Skin epidermis (tissue), 12 donors: Measurements from ENCODE around the gene C16orf74.

Source experiments
- H3K27ac ChIP-seq, 21 experiments: fragments of 200-600 bp; sonication (generic) in 11 of 21; one replicate each; pipeline ENCODE4 v1.5.0; 2020; ENCODE audit warnings: mild to moderate bottlenecking in 3 of 21, inconsistent platforms in 2 of 21, moderate library complexity in 2 of 21
- H3K4me3 ChIP-seq, 7 experiments: fragments of 200-600 bp; sonication (generic) in 2 of 7; one replicate each; pipeline ENCODE4 v1.5.0; 2020; ENCODE audit warnings: inconsistent platforms in 2 of 7, mild to moderate bottlenecking in 2 of 7, moderate library complexity in 1 of 7

C16orf74 gene

DNA sequence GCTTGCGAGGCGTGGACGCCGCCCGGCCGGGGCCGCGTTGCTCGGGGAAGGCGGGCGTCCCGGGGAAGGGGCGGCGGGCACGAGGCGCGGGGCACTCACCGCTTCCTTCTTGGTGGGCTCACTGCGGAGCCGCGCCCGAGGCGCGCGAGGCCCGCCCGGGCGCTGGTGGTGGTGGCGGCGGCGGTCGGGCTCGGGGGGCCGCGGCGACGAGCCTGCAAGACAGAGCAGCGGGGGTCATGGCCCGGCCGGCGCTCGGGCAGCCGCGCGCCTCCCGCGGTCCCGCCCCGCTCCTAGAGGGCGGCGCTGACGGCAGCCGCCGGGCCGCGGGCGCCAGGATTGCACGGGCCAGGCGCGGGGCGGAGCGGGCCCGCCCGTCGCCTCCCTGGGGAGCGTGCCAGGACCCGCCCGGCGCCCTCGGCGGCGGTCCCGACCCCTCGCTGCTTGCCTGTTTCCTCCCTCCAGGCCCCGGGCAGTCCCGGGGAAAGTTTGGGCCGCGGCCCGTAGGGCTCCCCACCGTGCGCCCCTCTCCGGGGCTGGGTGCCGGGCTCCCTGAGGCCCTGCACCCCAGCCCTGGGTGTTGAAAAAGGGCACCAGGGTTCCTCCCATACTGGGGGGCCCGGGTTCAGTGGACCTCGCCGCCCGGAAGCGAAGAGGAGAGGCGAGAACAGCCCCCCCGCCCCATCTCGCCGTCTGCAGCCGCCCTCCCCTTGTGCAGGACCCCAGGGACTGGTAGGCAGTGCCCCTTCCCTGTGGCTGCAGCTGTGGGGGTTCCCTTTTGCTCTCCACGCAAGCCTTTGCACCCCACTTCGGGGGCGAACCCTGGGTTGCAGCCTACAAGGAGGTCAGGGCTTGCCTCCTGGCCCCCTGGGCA lies at the start of gene C16orf74:
C16orf74 (minus strand) TSS at position 270 of the 871 bp plus-strand sequence. CDS start 15,879 bp downstream, outside the sequence.
- Histone ChIP-seq H3K27ac (peak within 1 kb of the TSS in 12 of 21 experiments; percentile 24 to 74 (median 60)), H3K4me3 (peak within 1 kb of the TSS; percentile 24 to 61 (median 52))

DNA sequence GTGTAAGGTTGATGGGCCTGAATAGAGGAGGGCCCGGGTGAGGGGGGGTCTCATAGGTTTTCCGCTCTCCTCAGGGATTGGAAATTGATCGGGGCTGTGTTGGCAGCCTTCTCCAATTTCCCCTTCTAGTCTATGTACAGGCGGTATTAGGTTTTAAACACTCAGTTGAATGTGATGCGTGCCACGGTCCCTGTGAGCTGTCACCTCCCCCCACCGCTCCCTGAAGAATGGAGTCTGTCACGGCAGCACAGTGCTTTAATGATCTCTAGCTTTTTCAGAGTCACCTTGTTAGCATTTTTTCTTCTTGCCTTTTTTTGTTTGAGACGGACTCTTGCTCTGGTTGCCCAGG lies 49.4 kb upstream of the C16orf74 start:
- H3K27ac ChIP-seq, result peak overlapping the region; percentile 85 to 99 (median 94)

DNA sequence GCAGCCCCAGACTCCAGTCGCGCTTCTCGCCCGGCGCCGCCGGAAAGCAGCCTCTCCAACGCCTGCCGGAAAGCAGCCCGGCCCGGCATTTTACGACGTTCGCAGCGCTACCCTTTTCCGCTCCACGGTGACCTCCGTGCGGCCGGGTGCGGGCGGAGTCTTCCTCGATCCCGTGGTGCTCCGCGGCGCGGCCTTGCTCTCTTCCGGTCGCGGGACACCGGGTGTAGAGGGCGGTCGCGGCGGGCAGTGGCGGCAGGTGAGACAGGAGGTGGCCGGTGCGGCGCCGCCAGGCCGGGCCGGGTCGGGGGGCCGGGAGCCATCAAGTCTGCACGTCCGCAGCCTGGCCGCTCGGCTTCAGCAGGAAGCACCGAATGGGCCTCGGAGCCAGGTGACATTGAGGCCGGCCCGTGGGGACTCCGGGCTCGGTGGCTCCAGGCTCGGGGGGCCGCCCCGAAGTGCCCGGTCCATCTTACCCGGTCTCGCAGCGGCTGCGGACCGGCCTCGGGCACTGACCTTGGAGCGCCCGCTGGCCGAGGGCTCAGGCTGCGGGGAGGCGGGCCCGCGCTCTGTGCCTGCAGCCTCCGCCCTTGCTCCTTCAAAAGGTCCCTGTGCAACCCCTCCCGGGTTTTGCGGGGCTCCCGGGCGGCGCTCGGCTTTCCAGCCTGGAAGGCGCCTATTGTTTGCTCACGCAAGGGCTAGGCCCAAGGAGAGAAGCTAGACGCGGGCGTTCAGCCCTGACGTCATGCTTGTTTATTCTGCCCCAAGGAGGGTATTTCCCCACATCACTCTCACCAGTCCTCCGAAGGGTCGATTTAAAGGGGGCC lies 48.8 kb upstream of the C16orf74 start, which contains the start of the genes COX4I1 and EMC8:
COX4I1 (plus strand) TSS at position 199 of the 824 bp plus-strand sequence. CDS start 1,511 bp downstream, outside the sequence.
EMC8 (minus strand) TSS at position 48 of the 824 bp plus-strand sequence. CDS start 249 bp downstream, outside the sequence.
- H3K27ac ChIP-seq, result peak within 1 kb of the TSS; percentile 85 to 99 (median 94)
- H3K4me3 ChIP-seq, result peak within 1 kb of the TSS; percentile 83 to 99 (median 96)

More for the DNA sequence above, 49.4 kb upstream of the C16orf74 start:
- peak overlapping the region; percentile 83 to 99 (median 96) for H3K4me3 ChIP-seq

DNA sequence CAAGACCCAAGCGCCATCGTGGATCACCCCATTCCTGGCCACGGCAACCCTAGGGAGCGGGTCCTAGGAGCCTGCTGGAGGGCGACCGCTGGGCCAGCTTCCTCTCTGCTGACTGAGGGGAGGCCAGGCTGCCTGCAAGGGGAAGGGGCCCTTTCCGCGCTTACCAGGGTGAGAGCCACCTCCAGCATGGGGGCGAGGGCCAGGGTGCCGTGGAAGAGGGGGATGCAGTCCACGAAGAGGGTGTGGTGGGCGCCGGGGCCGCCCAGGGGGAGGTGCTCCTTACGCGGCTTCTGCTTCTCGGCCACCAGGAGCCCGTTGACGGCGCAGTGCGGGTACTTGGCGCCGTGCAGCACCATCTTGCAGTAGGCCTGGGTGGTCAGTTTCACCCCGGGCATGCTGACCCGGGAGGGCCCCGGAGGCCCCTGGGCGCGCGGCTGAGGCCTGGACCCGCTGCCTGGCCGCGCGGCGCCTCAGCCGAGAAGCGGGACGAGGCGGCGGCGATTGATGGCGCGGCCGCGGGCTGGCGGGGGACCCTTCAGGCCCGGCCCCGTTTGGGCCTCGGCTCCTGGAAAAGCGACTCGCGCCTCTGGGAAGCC lies 48.1 kb upstream of the C16orf74 start:
- Histone ChIP-seq H3K27ac (peak overlapping the region; percentile 73 to 99 (median 94)), H3K4me3 (peak overlapping the region; percentile 83 to 99 (median 96))

DNA sequence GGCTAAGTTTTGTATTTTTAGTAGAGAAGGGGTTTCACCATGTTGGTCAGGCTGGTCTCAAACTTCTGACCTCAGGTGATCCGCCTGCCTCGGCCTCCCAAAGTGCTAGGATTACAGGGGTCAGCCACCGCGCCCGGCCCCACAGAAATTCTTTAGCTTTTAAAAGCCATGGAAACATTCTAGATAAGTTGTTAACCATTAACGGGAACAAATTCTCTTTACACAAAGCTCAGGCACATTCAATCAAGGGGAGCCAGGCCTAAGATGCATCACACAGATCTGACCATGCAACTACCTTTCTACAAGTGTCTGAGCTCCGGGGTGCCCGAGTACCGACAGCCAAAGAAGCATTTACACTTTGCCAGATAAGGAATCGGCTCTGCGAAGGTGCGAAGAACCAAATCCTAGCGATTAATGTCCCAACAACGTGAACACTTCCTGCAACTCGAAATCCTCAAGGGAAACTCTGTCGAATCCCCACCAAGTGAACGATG lies 47.4 kb upstream of the C16orf74 start:
- Histone ChIP-seq H3K27ac (peak overlapping the region in 19 of 21 experiments; percentile 85 to 99 (median 95)), H3K4me3 (peak overlapping the region; percentile 83 to 99 (median 96))

GRCh38 chr16:85796599-85796998 lies 45.7 kb upstream of the C16orf74 start:
- H3K27ac ChIP-seq, result no peak overlapping the region

GRCh38 chr16:85796152-85796551 lies 45.3 kb upstream of the C16orf74 start:
- H3K4me3 ChIP-seq, result no peak overlapping the region
- no peak overlapping the region for H3K27ac ChIP-seq

More at GRCh38 chr16:85796599-85796998, 45.7 kb upstream of the C16orf74 start:
- H3K4me3 ChIP-seq, result no peak overlapping the region

DNA sequence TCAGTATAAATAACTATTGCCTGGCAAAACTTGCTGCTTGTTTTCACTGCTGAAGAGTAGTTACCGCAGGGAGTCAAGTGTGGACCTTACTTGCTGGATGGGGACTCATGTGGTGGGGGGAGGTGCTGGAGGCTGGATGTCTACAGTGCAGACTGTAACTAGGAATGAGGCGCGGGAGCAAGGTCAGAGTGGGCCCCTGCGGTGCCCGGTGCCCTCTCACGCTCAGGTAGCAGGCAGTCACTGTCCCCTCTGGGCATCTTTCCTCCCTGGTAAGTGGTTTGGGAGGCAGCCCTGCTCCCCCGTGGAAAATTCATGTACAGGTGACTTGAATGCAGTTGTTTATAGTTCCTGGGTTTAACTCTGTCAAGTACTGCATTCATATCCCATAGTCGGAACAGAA lies 43.8 kb upstream of the C16orf74 start:
- Histone ChIP-seq H3K4me3 (no peak overlapping the region), H3K27ac (no peak overlapping the region)

DNA sequence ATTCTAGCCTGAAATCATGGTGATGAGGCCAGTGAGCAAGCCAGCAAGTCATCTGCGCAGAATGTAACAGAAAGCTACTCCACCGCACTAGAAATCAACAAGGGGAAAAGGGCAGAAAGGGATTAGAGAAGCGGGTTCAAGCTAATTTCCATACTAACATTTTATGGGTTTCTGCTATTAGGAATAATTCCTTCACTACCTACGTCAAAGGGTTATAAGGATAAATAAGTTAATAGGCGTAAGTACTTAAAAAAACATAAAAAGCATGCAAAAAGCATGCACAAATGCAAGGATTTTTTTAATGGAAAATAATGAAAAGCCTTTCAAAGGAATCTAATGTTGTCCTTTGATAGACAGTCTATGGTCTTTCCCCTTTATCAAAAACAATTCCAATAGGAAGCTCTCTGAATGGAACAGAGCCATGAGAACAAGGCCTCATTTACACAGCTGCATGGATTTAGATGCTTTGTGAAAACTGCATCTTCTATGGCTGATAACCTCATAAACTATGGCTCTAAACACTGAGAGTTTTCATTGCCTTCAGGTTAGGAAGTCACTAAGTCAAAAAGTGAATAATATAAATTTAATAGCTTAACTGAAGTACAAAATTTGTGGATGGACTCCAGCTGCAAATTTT lies 42.9 kb upstream of the C16orf74 start:
- Histone ChIP-seq H3K27ac (no peak overlapping the region), H3K4me3 (no peak overlapping the region)

DNA sequence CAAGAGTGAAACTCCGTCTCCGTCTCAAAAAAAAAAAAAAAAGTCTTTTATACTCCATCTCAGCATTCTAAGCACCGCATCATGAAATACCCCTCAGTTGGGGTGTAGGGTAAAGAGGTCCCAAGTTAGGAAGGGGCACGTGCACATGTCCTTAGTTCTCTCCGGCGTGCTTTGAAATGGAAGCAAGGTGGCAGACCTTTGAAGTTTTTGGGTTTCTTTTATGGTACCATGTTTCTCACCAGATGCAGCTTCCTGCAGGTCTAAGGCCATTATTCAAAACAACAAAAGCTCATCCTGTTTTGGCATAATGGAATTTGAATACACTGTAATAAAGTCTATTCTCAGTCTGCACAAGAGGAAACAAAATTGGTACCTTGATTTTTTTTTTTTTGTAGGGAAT lies 38.9 kb upstream of the C16orf74 start:
- peak overlapping the region in 1 of 21 experiments; percentile 50 for H3K27ac ChIP-seq
- no peak overlapping the region for H3K4me3 ChIP-seq

DNA sequence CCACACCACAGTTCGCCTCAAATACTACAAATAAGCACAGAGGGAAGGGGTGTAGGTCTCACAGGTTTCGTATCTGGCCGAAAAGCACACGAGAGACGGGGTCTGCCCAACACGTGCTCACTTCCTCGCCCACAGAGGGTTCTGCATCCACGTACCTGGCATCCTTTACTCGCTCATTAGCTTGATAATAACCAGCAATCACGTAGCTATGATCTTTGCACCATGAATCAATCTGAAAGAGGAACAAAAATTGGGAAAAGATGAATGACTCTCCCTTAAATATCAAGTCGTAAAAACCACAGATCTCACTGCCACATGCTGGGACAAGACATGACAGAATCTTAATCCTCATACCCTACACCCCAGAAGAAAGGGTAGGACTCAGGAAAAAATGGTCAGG lies 37.9 kb upstream of the C16orf74 start:
- H3K4me3 ChIP-seq, result no peak overlapping the region
- H3K27ac ChIP-seq, result peak overlapping the region in 1 of 21 experiments; percentile 11

GRCh38 chr16:85785927-85786326 lies 35.0 kb upstream of the C16orf74 start:
- no peak overlapping the region for H3K4me3 ChIP-seq
- no peak overlapping the region for H3K27ac ChIP-seq

DNA sequence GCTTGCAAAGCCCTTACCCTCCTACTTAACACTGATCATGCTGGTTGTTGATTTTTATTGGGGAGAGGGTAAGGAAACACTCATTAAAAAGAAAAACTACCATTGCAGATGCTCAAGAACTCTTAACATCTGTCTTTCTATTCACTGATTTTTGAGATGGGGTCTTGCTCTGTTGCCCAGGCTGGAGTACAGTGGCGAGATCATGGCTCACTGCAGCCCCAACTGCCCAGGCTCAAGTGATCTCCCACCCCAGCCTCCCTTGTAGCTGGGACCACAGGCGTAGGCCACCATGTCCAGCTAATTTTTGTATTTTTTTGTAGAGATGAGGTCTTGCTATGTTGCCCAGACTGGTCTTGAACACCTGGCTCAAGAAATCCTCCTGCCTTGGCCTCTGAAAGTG lies 33.9 kb upstream of the C16orf74 start:
- Histone ChIP-seq H3K27ac (no peak overlapping the region), H3K4me3 (no peak overlapping the region)

DNA sequence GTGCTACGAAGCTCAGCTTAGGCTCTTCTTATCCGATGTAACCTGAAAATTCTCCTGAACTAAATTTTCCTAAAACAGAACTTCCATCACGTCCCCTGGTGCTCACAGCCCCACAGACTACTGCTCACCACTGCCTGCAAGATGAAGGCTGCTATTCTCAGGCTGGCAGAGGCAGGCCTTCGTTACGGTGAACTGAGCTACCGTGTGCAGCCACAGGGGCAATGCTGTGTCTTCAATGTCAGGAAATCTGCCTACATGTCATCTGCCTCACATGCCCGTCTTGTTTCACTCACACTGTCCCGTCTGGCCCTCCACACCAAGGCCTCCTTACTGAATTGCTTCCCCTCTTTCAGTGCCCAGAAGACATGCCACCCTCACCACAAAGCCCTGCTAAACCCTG lies 32.5 kb upstream of the C16orf74 start:
- Histone ChIP-seq H3K4me3 (no peak overlapping the region), H3K27ac (no peak overlapping the region)

DNA sequence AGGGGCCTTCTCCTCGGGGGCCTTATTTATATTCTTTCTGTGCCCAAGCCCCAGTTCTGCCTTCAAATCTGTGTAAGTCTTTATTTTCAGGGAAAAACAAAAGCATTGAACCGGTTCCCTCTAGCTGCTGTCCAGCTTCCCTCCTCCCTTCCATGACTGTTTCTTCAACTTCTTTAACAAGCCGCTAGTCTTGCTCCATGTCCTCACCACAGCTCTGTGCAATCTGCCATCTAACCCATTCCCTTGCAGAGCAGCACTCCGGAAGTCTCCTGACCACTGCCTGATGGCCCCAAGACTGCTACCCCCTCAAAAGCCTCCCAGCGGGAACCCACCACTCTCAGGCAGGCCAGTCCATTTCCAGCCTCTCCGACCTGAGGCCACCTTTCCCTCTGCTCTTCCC lies 31.6 kb upstream of the C16orf74 start:
- no peak overlapping the region for H3K27ac ChIP-seq

GRCh38 chr16:85781695-85782370 lies 30.9 kb upstream of the C16orf74 start:
- H3K27ac ChIP-seq, result no peak overlapping the region
- H3K4me3 ChIP-seq, result no peak overlapping the region

More for the DNA sequence above, 31.6 kb upstream of the C16orf74 start:
- H3K4me3 ChIP-seq, result no peak overlapping the region

GRCh38 chr16:85781156-85781555 lies 30.3 kb upstream of the C16orf74 start:
- Histone ChIP-seq H3K27ac (no peak overlapping the region), H3K4me3 (no peak overlapping the region)

DNA sequence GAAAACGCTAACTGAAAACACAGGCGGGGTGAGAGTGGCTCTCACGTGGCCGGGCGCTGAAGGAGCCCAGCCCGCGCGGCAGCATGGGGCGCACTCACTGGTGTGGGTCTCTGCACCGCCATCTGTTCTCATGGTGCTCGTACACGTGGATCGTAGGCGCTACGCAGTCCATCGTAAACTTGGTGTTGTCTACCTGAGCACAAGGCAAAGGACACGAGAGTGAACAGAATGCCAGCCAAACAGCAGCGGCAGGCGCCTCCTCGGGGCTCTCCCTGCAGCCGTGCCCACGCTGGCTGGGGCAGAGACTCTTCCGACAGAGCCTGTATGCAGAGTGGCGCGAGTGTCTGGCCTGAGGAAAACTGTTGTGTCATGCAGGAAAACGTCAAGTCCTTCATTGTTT lies 29.4 kb upstream of the C16orf74 start:
- H3K4me3 ChIP-seq, result no peak overlapping the region
- no peak overlapping the region for H3K27ac ChIP-seq

DNA sequence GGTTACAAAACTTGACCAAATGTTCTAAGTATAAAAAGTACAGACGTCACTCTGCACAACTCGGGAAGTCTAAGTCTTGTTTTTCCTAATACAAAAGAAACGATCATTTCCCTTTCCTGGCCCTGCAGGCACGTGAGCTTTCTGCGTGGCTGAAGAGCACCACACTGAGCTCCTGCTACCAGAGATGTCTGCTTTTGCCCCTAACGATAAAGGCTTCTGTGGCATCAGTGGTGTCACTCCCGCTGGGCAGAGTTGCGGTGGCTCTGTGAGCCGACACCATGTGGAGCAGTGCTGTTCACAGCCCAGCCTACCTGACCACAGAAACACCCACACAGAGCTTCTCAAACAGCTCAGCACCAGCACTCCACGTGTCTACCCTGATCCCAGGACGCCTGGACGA lies 28.0 kb upstream of the C16orf74 start:
- H3K27ac ChIP-seq, result peak overlapping the region in 2 of 21 experiments; percentile 52 to 54
- no peak overlapping the region for H3K4me3 ChIP-seq
